Forelimb muscle (tissue), 1 donor: Measurements from ENCODE around the gene COL18A1. TPM values are rescaled to one million over a fixed set of nuclear protein-coding genes. Genes with fewer than 3 reads are reported as not detected.

Experiments used
- DNase-seq: peaks from one replicate; pipeline ENCODE4 v3.0.0-alpha.2; 2013; ENCODE audit warnings: low read depth
- polyA plus RNA-seq: library from polyadenylated mRNA; unstranded; fragments of 120-200 nt; gene quantifications from one replicate; pipeline ENCODE4 v1.2.1, GENCODE V29; 2013; ENCODE audit not compliant: insufficient read length

COL18A1 gene
- polyA plus RNA-seq, 1 donor = 73.4 TPM

DNA sequence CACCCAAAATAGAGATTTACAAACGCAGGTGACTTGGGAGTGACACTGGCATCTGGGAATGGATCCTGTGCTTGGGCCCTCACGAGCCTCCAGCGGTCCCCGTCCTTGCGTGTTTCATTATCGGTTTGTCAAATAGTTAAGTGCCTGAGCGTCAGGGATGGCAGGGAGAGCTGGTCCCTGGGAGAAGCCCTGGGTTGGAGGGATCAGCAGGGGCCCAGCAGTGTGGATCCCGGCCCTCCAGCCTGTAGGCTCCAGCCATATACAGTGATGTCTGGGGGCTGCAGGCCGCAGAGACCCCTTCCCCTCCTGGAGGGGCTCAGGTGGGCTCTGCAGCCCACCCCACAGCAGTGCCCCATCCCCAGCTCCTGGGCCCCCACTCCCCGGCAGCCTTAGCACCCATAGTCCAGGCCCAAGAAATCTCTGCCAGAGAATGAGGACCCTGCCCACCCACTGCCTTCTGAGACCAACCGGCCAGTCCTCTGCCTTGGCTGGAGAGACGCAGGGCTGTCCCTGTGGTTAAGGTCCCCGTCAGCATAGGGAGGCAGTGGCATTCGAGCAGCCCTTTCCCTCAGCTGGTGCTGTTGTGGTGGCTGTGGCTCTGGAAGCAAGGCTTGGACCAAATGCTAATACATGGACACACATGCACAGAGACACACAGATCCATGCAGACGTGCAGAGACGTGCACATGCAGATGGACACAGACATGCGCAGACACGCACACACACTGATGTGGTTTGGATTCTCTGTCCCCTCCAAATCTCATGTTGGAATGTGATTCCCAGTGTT is 139.7 kb downstream of the COL18A1 start:
- DNase-seq = no peak

DNA sequence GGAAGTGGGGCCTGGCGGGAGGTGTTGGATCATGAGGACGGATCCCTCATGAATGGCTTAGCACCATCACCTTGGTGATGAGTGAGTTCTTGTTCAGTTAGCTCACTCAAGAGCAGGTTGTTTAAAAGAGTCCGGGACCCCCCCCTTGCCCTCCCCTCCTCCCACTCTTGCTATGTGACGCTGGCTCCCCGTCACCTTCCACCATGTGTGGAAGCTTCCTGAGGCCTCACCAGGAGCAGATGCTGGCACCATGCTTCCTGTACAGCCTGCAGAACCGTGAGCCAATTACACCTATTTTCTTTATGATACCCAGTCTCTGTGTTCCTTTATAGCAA is 140.2 kb downstream of the COL18A1 start:
- no peak for DNase-seq

DNA sequence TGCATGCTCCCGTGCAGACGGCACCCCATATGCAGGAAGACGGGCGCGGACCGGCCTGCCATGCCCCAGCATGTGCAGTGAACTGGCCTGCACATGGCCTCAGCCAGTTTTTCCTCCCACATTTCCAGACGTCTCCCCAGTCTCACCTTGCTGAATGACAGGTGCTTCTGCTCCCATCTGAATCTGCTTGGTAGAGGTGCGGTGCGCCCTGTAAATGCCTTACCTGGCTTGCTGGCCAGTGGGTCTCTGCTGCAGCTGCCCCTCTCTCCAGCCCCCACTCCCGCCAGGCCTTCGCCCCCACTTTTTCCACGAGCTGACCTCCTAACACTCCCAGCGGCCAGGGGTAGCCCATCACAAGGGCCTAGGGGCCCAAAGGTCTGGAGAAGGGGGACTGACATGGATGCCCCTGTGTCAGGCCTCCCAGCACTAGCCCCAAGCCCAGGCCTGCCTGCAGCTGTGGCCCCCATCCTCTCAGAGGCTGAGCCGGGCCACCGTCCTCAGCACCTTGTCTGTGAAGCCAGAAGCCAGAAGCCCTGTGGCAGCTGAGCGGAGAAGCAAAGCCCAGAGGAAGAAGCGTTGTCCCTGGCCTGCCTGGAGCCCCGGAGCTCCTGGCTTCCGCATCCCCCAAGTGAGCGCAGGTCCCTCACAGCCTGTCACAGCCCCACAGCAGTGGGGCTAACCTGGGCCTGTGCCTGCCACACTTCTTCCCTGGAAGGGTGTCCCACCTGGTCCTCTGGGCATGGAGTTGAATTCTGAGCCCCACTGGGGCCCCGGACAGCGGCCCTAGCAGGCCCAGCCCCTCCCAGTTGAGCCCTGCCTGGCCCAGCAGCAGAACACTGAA is 140.9 kb downstream of the COL18A1 start:
- no peak for DNase-seq

DNA sequence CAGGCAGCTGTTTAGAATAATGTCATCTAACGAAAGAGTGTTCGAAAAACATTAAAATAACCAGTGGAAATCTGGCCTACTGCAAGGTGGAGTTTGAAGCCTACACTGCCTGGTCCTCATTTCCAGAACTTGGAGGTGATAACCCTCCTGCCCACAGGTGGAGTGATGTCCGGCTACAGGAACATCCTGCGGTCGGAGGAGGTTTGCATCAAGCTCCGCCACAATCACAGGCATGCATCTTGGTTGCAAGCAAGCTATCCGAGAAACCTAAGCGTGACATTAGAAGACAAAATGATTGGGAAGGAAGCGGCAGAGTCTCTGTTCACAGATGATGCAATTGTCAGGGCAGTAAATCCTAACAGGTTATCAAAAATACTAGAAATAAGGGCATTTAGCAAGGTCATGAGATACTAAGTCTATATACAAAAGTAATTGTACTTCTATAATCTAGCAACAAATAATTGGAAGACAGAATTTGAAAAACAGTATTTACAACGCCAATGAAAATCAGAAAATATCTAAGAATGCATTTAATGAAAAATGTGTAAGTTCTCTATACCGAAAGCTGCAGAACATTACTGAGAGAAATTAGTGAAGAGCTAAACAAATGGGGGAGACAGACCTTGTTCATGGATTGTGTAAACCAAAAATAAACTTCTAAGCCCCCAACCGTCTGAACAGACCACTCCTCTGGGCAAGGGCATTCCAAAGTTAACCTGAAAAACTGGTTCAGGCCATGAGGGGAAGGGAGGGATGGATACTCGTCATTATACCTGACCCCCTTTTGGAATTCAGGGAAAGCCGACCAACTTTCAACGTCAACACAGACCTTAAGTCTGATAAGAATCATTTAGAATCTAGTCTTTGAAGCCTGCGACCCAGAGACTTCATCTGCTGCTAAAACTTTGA is 141.9 kb downstream of the COL18A1 start:
- DNase-seq = no peak

DNA sequence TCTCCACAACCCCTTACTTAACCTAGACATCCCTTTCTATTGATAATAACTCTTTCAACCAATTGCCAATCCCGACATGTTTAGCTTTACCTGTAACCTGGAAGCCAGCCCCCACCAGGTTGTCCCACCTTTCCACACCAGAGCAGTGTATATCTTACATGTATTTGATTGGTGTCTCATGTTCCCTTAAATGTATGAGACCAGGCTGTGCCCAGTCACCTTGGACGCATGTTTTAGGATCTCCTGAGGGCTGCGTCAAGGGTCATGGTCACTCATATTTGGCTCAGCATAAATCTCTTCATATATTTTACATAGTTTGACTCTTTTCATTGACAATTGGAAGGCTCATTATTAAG is 142.6 kb downstream of the COL18A1 start:
- no peak for DNase-seq

DNA sequence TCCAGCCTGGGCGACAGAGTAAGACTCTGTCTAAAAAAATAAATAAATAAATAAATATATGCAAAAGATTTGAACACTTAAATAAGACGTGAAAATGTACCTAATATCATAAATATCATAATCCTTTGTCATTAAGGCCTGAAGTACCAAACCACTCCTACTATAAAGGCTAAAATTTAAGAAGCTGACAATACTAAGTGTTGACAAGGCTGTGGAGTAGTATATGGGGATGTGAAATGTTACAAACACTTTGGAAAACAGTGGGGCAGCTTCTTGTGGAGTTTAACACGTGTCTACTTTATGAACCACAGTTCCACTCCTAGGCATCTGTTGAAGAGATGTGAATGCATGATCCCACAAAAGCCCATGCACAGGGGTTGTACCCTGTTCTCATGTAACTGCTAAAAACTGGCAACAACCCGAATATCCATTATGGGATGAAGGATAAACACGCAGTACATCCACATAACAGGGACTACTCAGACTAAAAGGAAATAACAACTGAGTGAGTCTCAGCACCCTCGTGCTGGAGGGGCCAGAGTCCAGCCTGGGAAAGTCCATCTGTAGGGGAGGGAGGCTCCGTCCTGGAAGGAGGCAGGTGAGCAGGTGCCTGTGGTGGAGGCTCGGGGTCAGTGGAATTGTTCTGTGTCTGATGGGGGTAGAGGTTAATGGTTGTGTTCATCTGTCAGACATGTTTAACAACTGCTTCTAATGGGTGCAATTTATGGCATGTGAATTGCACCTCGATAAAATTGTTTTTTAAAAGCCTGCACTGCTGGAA is 143.9 kb downstream of the COL18A1 start:
- DNase-seq = no peak

DNA sequence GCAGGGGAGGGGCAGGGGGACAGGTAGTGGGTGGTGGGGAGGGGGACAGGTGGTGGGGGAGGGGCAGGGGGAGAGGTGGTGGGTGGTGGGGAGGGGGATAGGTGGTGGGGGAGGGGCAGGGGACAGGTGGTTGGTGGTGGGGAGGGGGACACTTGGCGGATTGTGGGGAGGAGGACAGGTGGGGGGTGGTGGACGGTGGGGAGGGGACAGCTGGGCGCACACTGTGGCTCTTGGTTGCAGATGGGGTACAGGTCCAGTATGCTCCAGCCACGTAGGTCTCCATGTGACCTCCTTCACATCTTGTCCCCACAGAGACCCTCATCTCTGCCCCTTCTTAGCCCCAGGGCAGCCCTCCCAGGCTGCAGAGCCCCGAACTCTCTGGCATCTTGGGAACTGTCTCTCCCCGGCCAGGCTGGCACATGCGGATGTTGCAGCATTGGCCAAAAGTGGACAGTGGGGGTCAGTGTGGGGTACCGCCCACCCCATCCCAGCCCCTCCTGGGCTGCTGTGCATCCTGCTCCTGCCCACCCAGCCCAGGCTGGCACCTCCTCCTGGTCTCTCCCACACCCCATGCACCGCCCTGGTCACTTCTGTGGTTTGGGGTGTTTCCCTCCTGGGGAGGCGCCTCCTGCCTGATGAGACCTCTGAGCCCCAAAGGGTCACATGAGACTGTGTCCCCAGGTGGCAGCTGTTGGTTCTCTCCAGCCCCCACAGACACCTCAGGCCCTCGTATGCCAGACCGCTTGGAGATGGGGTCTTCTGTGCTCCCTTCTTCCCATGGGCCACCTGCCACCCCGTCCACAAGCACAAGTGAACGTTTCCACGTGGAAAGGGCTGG is 144.9 kb downstream of the COL18A1 start:
- DNase-seq = no peak

DNA sequence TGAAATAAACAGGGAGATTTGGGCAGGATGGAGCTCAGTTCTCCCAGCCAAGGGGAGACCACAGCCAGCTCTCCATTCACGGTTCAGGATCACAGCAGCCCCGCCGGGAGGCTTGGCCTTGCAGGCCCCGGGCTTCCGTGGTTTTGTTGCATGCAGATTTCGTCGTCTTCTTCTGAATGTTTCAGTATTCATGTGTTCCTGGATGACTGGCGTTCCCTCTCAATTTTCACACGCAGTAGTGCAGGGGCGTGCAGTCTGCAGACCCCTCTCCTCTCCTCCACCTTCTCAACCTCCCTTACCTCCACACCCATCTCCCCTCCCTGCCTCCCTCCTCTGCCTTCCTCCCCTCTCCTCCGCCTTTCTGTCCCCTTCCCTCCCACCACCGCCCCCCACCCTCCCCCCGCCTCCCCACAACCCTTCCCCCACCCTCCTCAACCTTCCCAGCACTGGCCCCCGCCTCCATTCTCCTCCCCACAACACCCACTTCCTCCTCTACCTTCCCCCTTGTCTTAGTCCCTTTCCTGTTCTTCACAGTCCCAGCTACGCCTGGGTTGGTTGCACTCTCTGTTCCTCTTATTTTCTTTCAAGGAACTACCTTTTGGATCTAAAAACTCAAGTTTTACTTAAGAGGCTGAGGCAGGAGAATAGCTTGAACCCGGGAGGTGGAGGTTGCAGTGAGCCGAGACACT is 145.7 kb downstream of the COL18A1 start:
- no peak for DNase-seq

DNA sequence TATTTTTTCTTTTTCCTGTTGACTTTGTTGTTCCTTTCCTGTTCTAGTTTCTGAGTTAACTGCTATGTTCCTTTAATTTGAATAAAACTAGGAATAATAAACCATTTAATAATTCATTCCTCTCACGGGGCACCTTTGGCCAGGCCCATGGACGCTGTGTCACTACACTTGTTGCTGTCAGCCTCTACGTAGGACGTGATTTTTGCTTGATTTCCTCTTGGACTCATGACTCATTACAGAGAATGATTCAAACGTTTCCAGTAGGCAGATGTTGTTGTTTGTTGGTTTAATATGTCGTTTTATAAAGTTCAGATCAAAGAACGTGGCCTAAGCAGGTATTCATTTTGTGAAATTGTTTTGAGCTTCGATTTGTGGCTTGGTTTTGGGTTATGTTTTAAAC is 146.4 kb downstream of the COL18A1 start:
- no peak for DNase-seq

DNA sequence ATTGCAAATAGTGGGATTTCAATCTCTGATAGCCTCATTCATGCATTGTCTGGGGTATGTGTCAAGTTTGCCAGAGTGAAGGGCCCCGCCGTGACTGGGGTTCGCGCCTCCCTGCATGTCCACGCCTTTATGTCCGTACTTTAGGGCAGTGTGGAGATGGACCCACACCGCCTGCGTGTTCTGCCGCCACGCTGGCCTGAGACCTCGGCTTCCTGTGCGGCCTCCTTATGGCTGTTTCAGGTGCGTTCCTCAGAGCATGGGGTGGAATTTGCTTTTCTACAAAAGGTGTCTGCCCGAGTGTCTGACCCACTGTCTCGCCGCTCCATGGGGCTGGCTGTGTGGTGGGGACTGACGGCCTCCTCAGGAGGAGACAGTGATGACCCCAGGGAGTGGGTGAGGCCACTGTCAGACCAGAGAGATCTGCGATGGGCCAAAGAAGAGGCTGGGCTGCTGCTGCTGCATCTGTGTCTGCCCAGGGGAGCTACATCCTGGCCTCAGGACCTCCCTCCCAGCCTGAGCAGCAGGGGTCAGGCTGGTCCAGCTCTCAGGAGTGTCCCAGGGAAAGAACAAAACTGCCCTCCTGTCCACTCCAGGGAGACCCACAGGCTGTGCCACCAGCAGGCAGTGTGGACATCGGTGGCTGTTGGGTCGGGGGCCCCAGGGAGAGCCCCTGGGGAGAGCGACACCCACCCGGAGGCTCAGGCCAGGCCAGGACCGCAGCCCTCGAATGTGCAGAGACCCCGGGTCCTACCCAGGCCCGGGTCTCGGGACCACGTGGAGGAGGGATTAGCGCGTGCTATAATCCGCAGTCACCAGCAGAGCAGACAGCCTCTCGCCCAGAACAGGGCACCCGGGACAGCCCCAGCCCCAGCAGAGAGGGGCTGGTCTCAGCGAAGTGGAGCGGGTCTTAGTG is 147.1 kb downstream of the COL18A1 start:
- no peak for DNase-seq

DNA sequence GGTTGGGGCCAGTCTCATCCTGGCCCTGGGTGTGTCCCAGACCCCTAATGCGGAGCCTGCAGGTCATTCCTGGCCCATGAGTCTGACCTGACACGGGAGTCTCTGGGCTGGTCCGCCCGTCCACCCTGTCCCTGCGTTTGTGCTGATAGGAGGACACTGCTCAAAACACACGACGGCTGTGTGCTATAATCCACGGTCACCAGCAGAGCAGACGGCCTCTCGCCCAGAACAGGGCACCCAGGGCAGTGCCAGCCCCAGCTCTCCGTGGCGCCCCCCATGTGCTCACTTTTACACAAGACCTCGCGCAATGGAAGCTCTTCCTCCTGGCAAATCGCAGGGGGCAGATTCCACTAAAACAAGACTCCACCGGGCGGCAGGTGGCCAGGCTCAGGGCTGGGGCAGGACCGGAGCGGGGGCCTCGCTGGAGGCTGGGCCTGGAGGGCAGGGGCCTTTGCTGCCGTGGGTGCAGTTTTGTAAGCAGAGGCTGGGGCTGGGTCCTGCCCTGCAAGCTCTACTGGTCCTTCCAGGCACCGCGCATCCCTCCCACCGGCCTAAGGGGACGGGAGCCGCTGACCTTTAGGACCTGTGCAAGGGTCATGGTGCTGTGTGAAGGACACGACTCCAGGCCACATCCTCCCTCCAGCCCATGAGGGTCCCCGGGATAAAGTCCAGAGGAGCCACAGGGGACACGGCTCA is 147.9 kb downstream of the COL18A1 start:
- DNase-seq = no peak

DNA sequence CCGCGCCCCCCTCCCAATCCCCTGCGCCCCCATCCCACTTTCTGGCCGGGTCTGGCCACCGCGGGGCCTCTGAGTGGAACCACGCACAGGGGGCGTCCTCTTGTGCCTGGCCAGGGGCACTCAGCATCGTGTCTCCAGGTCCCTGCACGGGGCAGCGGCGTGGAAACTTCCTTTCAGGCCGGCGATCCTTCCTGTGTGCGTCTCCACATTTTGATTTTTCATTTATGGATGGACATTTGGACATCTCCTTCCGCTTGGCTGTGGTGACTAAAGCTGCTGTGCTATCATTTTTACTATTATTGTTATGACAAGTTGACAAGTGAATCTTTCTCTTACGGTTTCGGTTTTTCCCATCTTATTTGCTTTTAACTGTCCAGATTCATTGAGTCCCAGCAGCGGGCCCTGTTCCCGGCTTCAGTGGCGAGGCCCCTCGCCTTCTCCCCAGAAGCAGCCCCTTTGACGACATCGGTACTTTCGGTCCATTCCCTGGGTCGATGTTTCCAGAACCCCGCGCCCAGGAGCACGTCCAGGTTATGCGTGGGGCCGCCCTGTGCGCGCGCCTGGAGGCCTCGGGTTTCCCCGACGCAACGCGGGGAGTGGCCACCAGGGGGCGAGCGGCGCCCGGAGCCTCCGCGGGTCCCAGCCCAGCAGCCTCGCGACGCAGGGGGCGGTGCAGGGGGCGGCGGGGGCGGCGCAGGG is 149.7 kb downstream of the COL18A1 start:
- no peak for DNase-seq

DNA sequence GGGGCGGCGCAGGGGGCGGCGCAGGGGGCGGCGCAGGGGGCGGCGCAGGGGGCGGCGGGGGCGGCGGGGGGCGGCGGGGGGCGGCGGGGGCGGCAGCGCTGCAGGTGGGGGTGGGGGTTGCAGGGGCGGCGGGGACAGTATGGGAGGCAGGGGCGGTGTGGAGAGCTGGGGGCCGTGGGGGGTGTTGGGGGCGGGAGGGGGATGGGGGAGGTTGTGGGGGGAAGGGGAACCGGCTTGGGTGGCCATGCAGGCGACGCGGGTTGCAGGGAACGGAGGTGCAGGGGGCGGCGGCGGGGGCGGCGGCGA is 150.2 kb downstream of the COL18A1 start:
- no peak for DNase-seq

DNA sequence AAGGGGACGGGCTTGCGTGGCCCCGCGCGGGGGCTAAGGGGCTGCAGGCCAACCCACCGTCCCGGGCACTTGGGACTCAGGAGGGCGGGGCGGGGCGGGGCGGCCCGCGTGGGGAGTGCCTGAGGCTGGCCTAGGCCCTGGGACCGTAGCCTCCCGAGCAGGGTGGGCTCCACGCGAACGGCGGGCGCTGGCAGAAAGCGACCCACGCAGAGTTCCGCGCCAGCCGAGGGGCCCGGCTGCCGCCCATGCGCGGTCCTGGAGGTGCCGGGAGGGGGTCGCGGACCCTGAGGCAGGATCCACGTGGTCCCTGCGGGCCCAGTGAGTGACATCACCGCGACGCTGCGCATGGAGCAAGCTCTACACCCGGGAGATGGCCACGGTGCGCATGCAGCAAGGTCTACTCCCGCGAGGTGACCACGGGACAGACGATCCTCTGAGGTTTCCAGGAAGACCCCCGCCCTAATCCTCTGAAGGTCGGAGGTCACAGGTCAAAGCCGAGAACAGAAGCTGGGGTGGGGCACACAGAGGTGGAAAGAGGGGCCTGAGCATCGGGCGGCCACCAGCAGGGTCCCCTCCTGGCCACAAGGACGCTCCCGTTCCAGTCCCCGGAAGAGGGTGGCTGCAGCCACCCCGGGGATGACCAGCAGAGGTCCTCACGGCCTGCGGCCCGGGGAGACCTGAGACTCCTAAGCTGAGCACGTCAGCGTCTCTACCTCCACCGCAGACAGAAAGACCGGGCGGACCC is 150.8 kb downstream of the COL18A1 start:
- DNase-seq = peak; percentile 53

DNA sequence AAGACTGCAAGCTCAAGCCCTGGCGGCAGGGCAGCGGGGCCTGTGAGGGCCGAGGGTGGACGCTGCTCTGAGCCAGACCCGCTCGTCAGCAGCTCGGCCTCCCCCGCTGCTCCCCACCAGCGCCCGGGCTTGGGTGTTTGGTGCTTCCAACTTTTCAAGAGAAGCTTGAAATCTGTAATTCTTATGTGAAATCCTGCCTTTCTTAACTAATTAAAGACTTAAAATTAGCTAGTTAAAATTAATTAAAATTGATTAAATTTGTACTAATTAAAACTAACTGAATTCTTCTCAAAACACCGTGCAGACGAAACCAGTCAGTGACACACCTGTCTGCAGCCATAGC is 151.3 kb downstream of the COL18A1 start:
- no peak for DNase-seq

DNA sequence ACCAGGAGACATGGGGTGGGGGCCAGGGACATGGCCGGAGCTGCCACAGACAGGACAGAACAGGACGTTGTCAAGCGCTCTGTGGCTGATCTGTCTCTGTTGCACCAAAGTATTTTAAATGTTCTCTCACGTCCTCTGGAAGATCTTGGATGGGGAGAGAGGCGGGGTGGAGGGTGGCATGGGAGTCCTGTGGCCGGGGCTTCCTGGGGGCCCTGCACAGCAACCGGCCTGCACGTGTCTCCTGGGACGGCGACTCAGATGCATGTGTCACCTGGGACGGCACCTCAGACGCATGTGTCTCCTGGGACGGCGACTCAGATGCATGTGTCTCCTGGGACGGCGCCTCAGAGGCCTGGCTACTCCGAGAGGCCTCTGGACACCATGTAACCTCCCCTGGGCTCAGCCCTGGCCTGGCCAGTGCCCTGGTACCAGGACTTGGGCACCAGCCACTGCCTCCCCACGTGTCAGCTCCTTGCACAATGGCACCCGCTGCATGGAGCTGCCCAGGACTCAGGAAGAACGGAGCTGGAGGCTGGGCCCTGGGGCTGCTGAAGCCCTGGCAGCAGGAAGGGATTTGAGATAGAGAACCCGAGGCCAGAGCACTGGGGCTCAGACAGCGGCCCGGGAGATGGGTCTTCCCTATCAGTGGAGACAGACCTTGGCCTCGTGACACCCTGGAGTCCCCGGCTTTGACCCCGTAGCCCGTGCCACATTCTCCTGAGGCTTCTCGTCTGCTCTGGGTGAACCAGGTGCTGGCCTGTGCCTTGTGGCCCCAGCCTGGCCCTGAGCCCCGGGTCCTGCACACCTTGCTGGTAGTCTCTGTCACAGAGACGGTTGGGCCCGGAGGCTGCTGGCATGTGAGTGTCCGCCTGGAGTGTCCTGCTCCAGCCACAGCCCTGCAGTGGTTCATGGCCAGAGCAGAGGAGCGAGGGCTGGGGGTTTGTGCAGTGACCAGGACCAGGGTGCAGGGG is 152.0 kb downstream of the COL18A1 start:
- no peak for DNase-seq
